Vagina (tissue), 2 donors: Measurements from ENCODE around the gene RYR2.

Experiments
- POLR2A ChIP-seq, 2 donors: fragments of 450-650 bp; IDR thresholded peaks; one replicate each; pipeline ENCODE4 v1.6.1; 2017; ENCODE audit warnings: antibody characterized with exemption in 2 of 2, mild to moderate bottlenecking in 2 of 2, moderate library complexity in 2 of 2
- TF ChIP-seq, protein P1 (sequence below), 3 experiments: fragments of 450-650 bp in 2 of 3; fragments of 200-600 bp in 1 of 3; sonication (generic) in 1 of 3; IDR thresholded peaks; one replicate each; pipeline ENCODE4 v1.5.1; 2017 to 2019; ENCODE audit warnings: antibody characterized with exemption in 3 of 3, mild to moderate bottlenecking in 2 of 3, moderate library complexity in 2 of 3

DNA sequence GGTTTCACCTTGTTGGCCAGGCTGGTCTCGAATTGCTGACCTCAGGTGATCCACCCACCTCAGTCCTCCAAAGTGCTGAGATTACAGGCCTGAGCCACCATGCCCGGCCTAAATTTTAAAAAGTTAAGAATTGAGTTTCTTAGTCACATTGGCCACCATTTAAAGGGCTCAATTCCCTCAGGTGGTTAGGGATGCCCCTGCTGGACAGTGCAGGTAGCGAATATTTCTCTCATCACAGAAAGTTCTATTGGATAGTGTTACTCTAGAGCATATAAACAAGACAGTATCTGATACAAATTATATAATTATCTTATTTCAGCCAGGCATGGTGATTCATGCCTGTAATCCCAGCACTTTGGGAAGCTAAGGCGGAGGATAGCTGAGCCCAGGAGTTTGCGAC is 528.5 kb downstream of the RYR2 start:
- TF ChIP-seq, protein P1, sequence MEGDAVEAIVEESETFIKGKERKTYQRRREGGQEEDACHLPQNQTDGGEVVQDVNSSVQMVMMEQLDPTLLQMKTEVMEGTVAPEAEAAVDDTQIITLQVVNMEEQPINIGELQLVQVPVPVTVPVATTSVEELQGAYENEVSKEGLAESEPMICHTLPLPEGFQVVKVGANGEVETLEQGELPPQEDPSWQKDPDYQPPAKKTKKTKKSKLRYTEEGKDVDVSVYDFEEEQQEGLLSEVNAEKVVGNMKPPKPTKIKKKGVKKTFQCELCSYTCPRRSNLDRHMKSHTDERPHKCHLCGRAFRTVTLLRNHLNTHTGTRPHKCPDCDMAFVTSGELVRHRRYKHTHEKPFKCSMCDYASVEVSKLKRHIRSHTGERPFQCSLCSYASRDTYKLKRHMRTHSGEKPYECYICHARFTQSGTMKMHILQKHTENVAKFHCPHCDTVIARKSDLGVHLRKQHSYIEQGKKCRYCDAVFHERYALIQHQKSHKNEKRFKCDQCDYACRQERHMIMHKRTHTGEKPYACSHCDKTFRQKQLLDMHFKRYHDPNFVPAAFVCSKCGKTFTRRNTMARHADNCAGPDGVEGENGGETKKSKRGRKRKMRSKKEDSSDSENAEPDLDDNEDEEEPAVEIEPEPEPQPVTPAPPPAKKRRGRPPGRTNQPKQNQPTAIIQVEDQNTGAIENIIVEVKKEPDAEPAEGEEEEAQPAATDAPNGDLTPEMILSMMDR (IDR thresholded peaks at IDR 0.05), result no peak
- no peak for TF ChIP-seq POLR2A (IDR thresholded peaks at IDR 0.05)
